GM19193 (cell line): ENCODE data around the gene ETDB.
"Not testable (repeated sequence)": the region's sequence is repeated elsewhere in the genome, so short reads cannot be mapped to it uniquely, and the experiment has no call there.

Source experiments
- POLR2A ChIP-seq: IDR thresholded peaks from 4 replicates; pipeline ENCODE4 v1.6.1; 2011; ENCODE audit not compliant: insufficient read depth, insufficient read length; ENCODE audit errors: extremely low read depth

Gene ETDB

DNA sequence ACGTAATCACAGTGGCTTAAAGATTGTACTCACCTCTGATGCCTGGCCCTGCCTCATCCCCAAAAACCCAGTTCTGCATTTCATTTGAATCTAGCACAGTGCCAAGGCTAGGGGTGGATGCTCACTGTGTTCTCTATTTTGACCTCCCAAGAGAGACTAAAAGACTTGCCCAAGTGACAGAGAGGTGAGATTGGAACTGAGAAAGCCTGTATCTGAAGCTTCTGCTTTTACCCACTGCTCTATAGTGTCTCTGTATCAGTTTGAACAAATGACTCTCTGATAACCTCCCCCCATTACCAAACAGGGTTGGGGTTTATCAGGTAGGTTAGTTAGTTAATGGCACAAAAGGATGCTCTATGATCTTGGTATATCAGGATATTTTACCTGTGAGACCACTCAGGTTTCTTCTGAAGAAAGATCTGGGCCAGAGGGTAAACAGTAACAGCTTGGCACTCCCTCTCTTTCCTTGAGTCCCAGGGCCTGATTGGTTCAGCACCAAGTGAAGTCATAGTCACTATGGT is at the start of gene ETDB:
Gene ETDB, minus strand, starts transcription at position 471 of the 521 bp plus-strand sequence. CDS start 1,265 bp downstream, outside the sequence.
- TF ChIP-seq POLR2A, result not testable (repeated sequence)

DNA sequence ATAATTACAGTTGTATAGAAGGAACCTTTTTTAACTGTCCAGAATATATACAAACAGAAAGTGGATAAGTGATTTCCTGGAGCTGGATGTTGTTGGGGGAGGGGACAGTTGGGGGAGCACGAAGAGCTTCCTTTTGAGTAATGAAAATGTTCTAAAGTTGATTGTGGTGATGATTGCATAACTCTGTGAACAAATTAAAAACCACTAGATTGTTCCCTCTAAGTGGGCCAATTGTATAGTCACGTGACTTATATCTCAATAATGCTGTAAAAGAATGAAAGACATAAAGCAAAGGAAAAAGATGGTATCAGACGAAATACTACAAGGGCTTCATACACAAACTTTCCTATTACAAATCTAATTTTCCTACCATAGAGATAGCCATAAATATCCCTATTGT is 48.2 kb upstream of the ETDB start:
- no peak for TF ChIP-seq POLR2A

DNA sequence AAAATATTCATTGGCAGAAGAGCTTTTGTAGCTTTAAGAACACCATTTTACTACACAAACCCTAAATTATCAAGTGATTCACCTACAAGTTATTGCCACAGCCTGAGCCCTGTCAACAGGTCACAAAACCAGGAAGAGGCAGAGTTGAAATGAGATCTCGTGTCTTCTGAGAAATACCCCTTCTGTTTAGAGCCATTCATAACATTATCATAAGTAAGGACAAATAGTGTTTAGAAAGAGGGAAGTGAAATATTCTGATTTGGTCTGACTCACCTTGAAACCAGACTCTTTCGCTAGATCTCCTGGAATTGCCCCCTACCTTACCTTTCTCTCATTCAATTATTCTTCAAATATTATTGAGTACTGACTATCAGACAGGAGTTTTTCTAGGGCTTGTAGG is 5.9 kb downstream of the ETDB start:
- no peak for TF ChIP-seq POLR2A

DNA sequence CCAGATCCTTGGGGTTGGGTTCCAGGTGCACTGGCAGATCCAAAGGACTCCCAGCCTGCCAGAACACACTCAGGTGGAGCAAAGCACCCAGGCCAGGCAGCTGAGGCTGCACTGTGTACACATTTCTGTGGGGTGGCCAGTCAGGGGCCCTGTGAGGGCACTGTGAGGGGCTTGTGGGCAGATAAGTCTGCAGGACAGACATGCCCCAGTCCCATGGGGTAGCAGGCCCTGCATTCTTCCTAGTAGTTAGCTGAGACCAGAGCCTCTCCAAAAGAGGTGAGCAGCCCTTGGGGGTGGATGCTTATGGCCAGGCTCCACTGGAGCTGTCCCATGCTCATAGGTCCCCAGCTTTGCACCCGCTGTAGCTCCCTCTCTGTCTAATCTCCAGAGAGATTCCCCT is 7.6 kb downstream of the ETDB start:
- no peak for TF ChIP-seq POLR2A

DNA sequence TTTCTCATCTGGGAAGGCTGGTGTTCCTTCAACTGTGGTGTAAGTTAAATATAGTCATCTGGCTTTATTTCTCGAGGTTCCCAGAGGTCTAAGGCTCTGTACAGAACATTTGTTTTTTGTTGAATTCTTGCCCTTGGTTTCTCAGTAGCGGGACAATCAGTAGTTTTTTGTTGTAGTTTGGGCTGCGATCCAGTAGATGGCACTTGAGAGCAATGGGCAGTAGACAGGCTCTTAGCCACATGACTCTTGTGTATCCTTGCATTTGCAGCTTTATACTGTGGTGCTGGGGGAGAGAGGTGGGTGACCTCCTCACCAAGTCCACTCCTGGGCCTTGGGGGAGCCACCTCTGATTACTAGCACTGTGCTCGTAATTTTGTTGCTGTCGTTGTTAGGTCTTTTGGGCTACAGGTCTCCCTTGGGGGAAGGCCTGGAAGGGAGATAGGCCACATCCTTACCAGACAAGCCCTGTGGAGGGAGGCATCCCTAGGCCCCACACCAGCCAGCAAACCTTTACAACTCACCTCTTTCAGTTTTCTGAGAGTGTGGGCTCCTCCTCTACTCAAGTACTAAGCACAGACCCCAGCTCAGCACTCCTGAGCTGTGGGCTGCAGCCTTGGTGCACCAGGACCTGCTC is 8.1 kb downstream of the ETDB start:
- TF ChIP-seq POLR2A, result no peak

DNA sequence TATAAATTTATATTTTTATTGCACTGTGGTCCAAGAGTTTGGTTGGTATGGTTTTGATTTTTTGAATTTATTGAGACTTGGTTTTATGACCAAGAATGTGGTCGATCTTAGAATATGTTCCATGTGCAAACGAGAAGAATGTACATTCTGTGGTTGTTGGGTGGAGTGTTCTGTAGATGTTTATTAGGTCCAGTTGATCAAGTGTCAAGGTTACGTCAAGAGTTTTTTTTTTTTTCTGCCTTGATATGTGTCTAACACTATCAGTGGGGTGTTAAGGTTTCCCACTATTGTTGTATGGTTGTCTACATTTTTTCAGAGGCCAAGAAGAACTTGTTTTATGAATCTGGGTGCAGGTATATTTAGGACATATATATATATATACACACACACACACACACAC is 10.8 kb downstream of the ETDB start:
- TF ChIP-seq POLR2A, result no peak

DNA sequence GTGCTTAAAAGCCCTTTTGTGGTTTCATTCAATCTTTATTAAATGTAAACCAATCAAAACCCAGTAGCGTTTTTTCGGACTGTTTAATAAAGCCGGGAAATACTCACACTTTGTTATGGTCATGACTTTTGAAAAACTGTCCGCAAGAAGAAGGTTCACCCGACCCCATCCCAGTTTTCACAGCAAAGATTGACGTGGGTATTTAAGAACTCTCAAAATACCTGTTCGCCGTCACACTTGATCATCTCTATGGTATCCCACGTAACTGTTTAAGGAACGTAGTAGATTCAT is 20.9 kb downstream of the ETDB start:
- TF ChIP-seq POLR2A, result no peak

DNA sequence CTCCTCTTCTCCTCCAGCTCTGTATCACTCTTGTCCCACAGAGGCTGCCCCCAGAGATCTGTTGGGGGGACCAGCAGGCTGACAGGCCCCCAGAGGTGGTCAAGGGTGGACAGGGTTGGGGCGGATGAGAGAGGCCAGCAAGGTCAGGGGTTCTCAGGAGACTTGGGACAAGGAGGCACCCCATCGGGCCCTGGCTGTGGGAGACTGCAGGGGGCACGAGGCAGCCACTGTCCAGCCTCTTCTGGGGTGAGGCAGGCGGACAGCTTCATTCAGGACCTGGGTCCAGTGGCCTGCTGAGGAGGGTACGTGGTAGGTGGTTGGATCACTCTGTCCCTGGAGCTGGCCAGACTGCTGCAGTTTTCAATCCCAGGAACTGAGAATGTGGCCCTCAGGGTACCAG is 24.6 kb downstream of the ETDB start:
- TF ChIP-seq POLR2A, result no peak

DNA sequence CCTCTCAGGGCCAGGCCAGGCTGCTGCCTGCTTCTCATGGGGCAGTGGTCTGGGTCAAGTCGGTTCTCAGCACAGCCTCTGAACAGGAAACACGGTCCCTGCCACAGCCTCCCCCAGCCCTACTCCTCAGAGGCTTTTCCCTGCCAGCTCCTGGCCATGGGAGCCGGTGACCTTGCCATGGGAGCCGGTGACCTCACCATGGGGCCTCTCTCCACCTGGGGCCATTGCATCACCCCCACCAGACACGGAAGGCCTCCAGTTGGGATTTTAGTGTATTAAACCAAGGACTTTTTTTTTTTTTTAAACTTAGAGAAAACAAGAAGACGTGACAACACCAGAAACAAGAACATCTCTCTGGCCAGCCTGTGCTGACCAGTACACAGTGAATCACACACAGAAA is 25.6 kb downstream of the ETDB start:
- no peak for TF ChIP-seq POLR2A

DNA sequence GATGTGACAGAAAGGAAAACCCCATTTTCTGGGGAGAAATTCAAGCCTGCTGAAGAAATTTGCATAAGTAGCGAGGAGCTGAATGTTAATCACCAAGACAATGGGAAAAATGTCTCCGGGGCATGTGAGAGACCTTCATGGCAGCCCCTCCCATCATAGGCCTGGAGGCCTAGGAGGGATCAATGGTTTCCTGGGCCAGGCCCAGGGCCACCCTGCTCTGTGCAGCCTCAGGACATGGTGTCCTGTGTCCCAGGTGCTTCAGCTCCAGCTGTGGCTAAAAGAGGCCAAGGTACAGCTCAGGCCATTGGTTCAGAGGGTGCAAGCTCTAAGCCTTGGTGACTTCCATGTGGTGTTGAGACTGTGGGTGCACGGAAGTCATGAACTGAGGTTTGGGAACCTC is 31.2 kb downstream of the ETDB start:
- TF ChIP-seq POLR2A, result no peak

DNA sequence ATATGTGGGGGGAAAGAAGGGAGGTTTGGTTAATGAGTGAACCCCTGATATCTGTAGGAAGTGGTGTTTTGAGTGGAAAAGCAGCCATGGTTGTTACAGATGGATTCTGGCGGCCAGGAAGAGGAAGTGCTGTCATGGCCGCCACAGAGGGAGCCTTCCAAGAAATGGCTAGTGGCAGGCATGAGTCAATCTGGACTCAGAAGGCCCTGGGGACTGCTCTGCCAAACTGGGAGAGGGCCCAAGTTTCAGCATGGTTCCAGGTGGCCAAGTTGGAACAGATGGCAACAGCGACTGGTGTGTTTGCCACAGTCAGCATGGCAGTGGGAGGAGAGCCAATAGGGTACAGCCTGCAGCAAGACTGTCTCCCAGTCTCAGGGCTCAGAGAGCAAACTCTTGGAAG is 32.5 kb downstream of the ETDB start:
- TF ChIP-seq POLR2A, result no peak

DNA sequence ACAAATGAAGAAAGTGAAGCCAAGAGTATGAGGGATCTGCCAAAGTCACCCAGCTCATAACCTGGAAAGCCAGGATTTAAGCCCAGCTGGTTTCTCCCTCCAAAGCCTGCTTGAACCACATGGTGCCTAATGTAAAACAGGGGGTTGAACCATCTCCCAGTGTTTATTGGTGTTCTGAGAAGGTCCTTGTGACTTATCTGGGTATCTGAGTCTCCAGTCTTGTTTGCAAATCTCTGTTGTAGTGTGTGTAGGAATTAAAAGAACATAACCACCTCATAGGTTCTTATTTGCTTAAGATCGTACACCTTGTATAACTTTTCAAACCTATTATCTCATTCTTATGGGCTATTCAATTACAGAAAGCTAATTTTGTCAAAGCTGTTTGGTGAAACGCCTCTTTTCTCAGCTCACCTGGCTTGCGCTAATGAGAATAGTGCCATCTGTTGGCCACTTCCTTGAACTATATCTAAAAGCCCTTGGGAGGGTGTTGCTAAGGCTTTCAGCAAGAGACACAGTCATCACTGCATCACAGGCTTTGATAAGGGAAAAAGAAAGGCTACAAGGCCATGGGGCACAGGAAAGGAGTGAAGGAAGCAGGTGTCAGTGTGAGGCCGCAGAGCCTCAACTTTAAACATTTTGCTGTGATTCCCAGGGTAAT is 34.0 kb downstream of the ETDB start:
- TF ChIP-seq POLR2A, result no peak

DNA sequence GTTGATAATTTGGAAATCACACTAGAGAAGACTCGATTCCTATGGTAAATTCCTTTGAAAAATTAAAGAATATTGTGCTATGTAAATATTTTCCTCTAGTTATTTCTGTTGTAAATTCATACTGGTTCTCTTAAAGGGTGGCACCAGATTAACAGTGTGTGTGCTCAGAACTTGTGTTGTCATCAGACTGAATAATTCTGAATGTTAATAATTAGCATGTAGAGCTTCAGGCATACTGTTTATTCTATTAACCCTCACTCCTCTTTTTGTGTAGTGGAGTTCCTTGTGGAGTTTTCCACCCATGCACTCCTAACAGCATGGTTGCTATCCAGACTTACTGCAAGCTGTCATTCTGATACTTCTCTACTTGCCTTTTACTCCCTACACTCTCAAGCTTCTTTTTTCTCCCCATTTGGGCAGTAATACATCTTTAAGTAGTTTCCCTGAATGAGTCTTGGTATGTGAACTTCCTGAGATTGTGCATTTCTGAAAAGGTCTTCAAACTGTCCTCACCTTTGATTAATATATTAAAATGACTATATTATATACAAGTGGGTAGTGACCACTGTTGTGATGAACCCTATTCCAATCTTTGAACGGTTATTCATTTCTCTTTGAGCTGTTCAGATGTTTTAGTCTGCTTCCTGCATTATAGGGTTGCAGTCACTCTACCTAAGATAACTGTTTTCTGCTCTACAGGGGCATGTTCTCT is 38.5 kb downstream of the ETDB start:
- TF ChIP-seq POLR2A, result no peak
